D341Med (cell line): ENCODE results near the gene NKX1-2.

Experiments
- DNase-seq: peaks from one replicate; pipeline ENCODE4 v3.0.0; 2012; ENCODE audit warnings: low spot score

NKX1-2 gene

GRCh38 chr10:124474514-124475070 is 24.8 kb upstream of the NKX1-2 start:
- no peak for DNase-seq

- DNase-seq: no peak
Measured at GRCh38 chr10:124473070-124473469, 23.2 kb upstream of the NKX1-2 start.

GRCh38 chr10:124472071-124472470 is 22.2 kb upstream of the NKX1-2 start:
- no peak for DNase-seq

- no peak for DNase-seq
Measured at GRCh38 chr10:124470544-124471434, 21.0 kb upstream of the NKX1-2 start.

DNA sequence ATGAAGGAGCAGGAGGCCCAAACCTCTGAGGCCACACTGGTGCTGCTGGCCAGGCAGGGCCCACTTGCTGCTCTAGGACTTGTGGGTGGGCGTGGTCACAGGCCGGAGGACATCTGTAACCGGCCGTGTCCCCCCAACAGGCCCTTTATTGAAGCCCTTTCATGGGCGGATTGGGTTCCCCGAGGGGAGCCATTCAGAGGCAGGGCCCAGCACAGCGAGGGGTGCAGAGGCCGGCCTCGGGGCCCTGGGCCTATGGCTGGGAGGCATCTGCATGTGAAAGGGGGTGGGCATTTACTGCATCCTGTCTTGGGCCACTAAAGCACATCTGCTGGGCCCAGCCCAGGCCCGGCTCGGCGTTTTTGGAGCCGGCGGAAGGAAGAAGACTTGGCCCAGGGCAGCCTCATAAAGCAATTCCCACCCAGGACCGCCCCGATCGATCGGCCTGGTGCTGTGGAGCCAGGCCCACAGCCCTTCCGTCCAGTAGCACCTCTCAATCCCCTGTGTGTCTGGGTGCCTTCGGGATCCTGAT is 20.2 kb upstream of the NKX1-2 start:
- no peak for DNase-seq

DNA sequence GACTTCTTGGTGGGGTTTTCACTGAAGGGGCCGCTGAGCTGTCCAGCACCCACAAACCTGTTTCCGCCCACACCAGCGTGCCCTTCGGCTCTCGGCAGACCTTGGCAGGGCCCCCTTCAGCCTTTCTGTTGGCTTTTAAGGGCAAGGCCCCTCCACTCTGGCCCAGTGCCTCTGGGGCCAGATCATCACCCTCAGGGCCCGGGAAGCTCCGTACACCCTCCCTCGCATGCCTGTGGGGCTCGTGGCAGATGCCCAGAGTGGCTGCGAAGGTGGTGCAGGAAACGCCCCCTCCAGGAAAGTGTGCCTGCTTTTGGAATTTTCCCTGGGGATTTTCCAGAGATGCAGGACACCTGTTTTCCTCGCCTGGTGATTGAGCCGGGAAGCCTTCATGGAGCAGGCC is 18.8 kb upstream of the NKX1-2 start:
- DNase-seq: no peak

- DNase-seq: no peak
Measured at GRCh38 chr10:124467165-124467564, 17.3 kb upstream of the NKX1-2 start.

DNA sequence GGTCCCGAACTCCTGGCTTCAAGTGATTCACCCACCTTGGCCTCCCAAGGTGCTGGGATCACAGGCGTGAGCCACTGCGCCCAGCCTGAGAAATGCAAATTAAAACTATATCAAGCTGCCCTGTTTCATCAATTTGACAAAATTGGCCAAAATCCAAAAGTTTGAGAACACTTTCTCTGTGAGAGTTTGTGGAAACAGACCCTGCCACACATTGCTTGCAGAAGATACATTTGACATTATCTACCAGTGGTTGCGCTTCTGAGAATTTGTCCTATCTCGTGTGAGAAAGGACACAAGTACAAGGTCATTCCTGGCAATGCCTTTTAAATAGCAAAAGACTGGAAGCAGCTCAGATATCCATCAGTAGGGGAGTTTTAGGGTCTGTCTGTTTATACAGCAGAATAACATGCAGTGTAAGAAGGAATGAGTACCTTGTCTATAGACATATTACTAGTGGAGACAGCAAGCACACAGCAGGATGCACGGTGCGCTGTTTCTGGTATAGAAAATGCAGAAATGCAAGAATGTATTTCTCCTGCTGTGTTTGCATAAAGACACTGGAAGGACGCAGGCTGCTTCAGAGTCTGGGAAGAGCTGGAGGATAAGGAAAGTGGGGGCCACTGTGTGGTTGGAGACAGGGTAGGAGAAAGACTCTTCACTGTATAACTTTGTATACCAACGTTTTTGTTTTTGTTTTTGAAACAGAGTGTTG is 16.1 kb upstream of the NKX1-2 start:
- DNase-seq: no peak

DNA sequence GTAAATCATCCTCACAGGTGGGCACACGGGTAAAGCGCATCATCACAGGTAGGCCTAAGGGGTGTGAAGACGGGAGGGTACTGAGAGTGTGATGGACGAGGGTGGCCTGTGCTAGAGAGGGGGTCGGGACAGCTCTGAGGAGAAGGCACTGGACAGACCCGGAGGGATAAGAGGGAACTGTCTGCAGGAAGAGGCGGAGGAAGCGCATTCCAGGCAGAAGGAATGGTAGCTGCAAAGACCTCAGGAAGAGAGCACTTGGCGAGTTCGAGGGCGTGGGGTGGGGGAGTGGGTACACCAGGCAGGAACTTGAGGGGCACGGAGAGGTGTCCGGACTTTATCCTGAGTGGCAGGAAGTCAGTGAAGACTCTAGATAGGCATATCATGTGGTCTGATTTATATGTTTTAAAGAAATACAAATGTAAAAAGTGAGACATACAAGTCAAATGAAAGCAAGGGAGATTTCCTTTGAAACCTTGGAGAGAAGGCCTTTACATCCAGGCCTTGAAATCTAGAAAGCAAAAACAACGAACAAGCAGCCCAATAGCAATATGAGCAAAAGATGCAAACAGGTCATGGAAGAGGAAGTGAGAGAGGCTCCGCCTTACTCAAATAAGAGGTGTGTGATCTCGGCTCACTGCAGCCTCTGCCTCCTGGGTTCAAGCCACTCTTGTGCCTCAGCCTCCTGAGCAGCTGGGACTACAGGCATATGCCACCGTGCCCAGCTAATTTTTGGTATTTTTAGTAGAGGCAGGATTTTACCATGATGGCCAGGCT is 15.4 kb upstream of the NKX1-2 start:
- DNase-seq: no peak

DNA sequence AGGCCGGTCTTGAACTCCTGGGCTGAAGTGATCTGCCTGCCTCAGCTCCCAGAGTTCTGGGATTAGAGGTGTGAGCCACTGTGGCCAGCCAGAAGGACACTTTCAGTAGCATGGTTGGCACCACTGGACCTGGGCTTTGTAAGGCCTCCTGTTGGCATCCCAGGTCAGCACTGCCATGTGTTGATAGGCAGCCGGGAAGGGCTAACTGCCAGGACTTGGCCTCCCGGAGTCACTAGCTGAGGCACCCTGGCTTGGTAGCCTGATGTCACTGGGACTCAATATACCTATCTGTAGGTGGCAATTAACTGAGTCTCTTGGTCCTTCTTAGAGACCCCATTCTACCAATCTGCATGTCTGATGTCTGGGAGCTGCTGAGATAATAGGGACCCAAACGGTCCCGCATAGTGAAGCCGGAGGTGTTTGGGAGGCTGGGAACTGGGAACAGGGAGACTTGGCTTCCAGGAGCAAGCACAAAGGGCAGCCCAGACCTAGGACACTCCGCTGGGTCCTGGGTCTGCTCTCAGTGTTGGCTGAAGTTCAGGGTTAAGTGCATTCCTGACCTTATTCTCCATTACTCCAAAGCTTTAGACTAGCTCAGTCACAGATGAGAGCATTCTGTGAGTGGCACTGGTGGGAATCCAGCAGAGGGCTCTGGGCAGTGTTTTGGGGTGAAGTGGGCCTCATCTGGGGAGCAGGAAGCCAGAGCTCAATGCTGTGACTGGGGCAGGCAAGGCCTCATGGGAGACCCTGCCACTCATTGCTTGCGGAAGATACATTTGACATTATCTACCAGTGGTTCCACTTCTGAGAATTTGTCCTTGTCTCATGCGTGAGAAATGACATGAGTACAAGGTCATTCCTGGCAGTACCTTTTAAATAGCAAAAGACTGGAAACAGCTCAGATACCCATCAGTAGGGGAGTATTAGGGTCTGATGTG is 14.5 kb upstream of the NKX1-2 start:
- DNase-seq: no peak

- DNase-seq: no peak
Measured at GRCh38 chr10:124462348-124462695, 12.5 kb upstream of the NKX1-2 start.

- DNase-seq: peak; percentile 88
Measured at GRCh38 chr10:124461642-124462347, 12.0 kb upstream of the NKX1-2 start, which contains the start of gene LHPP. LHPP (plus strand) TSS chr10:124461823; CDS start chr10:124461863, 40 bp downstream.

DNA sequence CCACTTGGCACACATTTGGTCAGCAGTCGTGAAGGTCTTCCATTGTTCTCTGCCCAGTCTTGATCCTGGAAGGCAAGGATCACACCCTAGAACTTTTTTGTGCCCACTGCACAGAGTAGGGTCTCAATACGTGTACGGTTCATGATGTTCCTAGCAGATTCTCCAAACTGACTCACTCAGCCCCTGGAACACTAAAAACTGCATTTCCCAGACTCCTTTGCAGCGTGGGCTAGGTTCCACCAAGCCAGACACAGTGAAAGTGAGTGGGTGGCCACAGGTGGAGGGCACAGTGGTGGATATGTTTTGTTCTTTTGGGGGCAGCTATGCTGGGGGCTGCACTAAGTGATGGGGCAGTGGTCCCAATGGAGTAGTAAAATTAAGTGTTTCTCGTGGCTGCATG is 10.3 kb upstream of the NKX1-2 start:
- DNase-seq: no peak

DNA sequence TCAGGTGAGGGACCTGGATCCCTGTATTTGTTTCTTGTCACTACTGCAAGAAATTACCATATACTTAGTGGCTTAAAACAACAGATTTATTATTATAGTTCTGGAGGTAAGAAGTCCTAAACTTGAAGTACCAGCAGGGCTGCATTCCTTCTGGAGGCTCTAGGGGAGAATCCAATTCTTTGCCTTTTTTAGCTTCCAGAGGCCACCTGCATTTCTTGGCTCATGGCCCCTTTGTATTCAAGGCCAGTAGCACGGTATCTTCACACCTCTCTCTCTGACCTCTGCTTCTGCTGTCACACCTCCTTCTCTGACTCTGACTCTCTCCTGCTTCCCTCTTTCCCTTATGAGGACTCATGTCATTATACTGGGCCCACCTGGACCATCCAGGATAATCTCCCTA is 9.6 kb upstream of the NKX1-2 start:
- DNase-seq: no peak

DNA sequence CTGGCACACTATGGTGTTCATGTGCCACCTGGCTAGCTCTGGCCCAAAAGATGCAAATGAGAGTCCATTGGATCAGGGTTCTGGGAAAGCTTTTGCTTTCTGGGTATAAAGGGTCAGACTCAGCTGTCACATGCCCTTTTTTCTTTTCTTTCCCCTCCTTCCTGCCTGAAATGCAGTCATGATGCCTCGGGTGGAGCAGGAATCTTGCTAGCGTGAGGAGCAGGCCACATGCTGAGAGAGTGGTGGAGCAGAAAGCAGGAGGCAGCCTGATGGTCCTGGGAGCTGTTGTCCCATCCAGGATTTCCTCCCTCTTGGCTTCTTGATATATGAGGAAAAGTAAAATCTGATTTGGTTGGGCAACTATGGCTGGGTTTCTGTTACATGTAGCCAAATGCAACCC is 9.1 kb upstream of the NKX1-2 start:
- DNase-seq: no peak

DNA sequence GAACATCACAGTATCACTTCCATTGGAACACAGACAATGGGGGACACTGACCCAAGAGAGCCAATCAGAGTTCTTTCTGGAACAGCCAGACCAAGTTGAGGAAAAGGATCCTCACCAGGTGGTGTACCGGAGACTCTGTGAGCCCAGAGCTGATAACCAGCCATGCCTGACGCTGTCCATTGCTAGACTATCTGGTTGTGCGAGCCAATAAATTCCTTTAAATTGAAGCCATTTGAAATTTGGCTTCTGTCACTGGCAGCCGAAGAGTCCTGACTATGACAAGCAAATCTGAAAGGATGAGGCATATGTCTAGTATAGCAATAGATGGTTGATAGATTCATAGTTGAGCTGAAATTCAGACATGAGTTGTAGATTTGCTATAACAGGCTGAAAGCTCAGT is 8.6 kb upstream of the NKX1-2 start:
- no peak for DNase-seq

- DNase-seq: no peak
Measured at GRCh38 chr10:124455441-124455840, 5.6 kb upstream of the NKX1-2 start.

- DNase-seq: no peak
Measured at GRCh38 chr10:124453960-124454610, 4.2 kb upstream of the NKX1-2 start.

DNA sequence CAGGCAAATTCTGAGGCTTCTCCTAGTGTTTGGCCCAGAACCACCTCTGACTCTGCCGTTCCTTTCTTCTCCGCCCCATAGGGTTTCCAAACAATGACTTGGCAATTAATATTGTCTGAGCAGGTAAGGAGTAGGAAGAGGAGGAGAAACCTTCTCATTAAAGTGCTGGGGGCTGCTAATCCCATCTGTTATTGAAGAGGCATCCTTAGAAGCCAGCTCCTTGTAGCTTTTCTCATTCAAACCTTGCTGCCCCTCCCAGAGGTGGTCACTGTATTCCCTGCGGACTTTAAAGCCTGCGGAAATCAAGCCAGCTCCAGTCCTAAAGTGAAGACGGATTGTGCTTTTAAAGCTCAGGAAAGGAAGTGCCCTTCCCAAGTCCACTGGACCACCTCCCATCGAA is 1.4 kb upstream of the NKX1-2 start:
- DNase-seq: no peak

- no peak for DNase-seq
Measured at GRCh38 chr10:124450783-124451057, 885 bp upstream of the NKX1-2 start.
